Suprapubic skin (tissue), 4 donors: ENCODE data around the gene SF3B2.

Experiments used
- EP300 ChIP-seq: sonication (generic); formaldehyde crosslinking; IDR thresholded peaks from one replicate; pipeline ENCODE4 v1.6.1; 2017; ENCODE audit warnings: antibody characterized with exemption
- POLR2A ChIP-seq, 2 donors: fragments of 450-650 bp; IDR thresholded peaks; one replicate each; pipeline ENCODE4 v1.6.1; 2017; ENCODE audit warnings: antibody characterized with exemption in 2 of 2, mild to moderate bottlenecking in 2 of 2, moderate library complexity in 2 of 2
- POLR2AphosphoS5 ChIP-seq, 3 donors: sonication (generic); formaldehyde crosslinking; IDR thresholded peaks; one replicate each; pipeline ENCODE4 v1.6.1; 2017; ENCODE audit warnings: antibody characterized with exemption in 3 of 3
- TF ChIP-seq, protein P1 (sequence below), 2 donors: fragments of 200-600 bp in 1 of 2; fragments of 450-650 bp in 1 of 2; sonication (generic) in 1 of 2; IDR thresholded peaks; one replicate each; pipeline ENCODE4 v1.5.1; 2016 to 2019; ENCODE audit warnings: antibody characterized with exemption in 2 of 2, mild to moderate bottlenecking in 1 of 2, moderate library complexity in 1 of 2

DNA sequence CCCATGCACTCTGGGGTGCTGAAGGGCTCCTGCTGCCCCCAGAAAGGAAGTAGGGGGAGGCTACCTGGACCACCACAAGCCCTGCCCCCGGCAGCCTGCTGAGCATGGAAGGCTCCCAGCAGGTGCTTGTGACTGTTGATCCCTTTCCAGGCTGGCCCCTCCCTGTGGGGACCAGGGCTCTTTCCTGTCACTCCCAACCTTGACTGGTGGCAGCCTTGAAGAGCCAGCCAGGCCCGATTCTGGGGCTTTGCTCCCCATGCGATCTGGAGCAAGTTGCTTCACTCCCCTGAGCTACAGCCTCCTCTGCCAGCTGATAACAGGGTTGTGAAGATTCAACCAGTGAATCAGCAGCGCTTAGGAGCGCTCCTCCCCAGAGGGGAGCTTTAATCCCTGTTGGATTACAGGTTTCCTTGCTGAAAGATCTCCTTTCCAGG, 44.9 kb upstream of the SF3B2 start:
- TF ChIP-seq, protein P1, sequence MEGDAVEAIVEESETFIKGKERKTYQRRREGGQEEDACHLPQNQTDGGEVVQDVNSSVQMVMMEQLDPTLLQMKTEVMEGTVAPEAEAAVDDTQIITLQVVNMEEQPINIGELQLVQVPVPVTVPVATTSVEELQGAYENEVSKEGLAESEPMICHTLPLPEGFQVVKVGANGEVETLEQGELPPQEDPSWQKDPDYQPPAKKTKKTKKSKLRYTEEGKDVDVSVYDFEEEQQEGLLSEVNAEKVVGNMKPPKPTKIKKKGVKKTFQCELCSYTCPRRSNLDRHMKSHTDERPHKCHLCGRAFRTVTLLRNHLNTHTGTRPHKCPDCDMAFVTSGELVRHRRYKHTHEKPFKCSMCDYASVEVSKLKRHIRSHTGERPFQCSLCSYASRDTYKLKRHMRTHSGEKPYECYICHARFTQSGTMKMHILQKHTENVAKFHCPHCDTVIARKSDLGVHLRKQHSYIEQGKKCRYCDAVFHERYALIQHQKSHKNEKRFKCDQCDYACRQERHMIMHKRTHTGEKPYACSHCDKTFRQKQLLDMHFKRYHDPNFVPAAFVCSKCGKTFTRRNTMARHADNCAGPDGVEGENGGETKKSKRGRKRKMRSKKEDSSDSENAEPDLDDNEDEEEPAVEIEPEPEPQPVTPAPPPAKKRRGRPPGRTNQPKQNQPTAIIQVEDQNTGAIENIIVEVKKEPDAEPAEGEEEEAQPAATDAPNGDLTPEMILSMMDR (IDR thresholded peaks at IDR 0.05), result no peak
- TF ChIP-seq POLR2AphosphoS5 (IDR thresholded peaks at IDR 0.05) (no peak), POLR2A (IDR thresholded peaks at IDR 0.05) (no peak), EP300 (no peak)
